ENCODE results near the gene ZFP90. TPM values are rescaled to one million over a fixed set of nuclear protein-coding genes. Genes with fewer than 3 reads are reported as not detected.

The ZFP90 gene
- total RNA-seq, 1 donor from 2014 or later: 24.0 TPM

- peaks cover 4% of the 10 kb centered on the region for H3K4me1 ChIP-seq (ENCODE audit: insufficient read depth, low read length)
- H2AFZ ChIP-seq (ENCODE audit: low read depth, low read length): no peak overlapping the region
- no peak for DNase-seq (ENCODE audit: low read depth)
- H3K36me3 Mint-ChIP-seq (ENCODE audit: low read depth, unreplicated experiment): no peaks in the 10 kb centered on the region
- no peaks in the 10 kb centered on the region for H3K9me3 ChIP-seq (ENCODE audit: insufficient read depth, low read depth, low read length)
- H3K4me3 ChIP-seq (ENCODE audit: insufficient read depth, low read depth, low read length): no peak overlapping the region
- no peak for FAIRE-seq
- H3K27ac Mint-ChIP-seq (ENCODE audit: unreplicated experiment): no peak overlapping the region
- H3K27me3 ChIP-seq (ENCODE audit: insufficient read depth, low read length): peaks cover 2% of the 10 kb centered on the region
- TF ChIP-seq CTCF (IDR thresholded peaks at IDR 0.05; ENCODE audit: insufficient read depth, low read depth, low read length) (no peak), EZH2 (IDR thresholded peaks at IDR 0.05; ENCODE audit: insufficient read depth, low read length) (no peak)
- peaks cover 8% of the 10 kb centered on the region for H3K4me1 Mint-ChIP-seq (ENCODE audit: low read depth, unreplicated experiment)
- no peaks in the 10 kb centered on the region for H3K79me2 ChIP-seq (ENCODE audit: insufficient read depth, low read length)
- no peak overlapping the region for H3K4me3 Mint-ChIP-seq (ENCODE audit: unreplicated experiment)
- H3K9ac ChIP-seq (ENCODE audit: low read length): no peak overlapping the region
- H4K20me1 ChIP-seq (ENCODE audit: insufficient read depth, low read length): no peaks in the 10 kb centered on the region
- H3K4me2 ChIP-seq (ENCODE audit: low read length): no peak overlapping the region
- H3K27me3 Mint-ChIP-seq (ENCODE audit: low read depth, unreplicated experiment): peaks cover 34% of the 10 kb centered on the region
- no peaks in the 10 kb centered on the region for H3K9me3 Mint-ChIP-seq (ENCODE audit: unreplicated experiment)
- no peaks in the 10 kb centered on the region for H3K36me3 ChIP-seq (ENCODE audit: insufficient read depth, low read length)
- no peak overlapping the region for H3K27ac ChIP-seq (ENCODE audit: low read depth, low read length)
These were observed 35.0 kb upstream of the ZFP90 start for GRCh38 chr16:68504066-68504465.

GRCh38 chr16:68506331-68507053 lies 32.6 kb upstream of the ZFP90 start:
- H3K36me3 Mint-ChIP-seq (ENCODE audit: low read depth, unreplicated experiment): no peaks in the 10 kb centered on the region
- DNase-seq (ENCODE audit: low read depth): no peak

More at GRCh38 chr16:68506331-68507053, 32.6 kb upstream of the ZFP90 start:
- no peaks in the 10 kb centered on the region for H3K9me3 ChIP-seq (ENCODE audit: insufficient read depth, low read depth, low read length)
- H3K4me1 ChIP-seq (ENCODE audit: insufficient read depth, low read length): peaks cover 4% of the 10 kb centered on the region
- FAIRE-seq: no peak
- H4K20me1 ChIP-seq (ENCODE audit: insufficient read depth, low read length): no peaks in the 10 kb centered on the region
- H3K4me3 ChIP-seq (ENCODE audit: insufficient read depth, low read depth, low read length): no peak overlapping the region
- Mint-ChIP-seq H3K27ac (ENCODE audit: unreplicated experiment) (no peak overlapping the region), H3K4me3 (ENCODE audit: unreplicated experiment) (no peak overlapping the region), H3K27me3 (ENCODE audit: low read depth, unreplicated experiment) (peaks cover 36% of the 10 kb centered on the region), H3K4me1 (ENCODE audit: low read depth, unreplicated experiment) (peaks cover 8% of the 10 kb centered on the region), H3K9me3 (ENCODE audit: unreplicated experiment) (no peaks in the 10 kb centered on the region)
- no peaks in the 10 kb centered on the region for H3K36me3 ChIP-seq (ENCODE audit: insufficient read depth, low read length)
- H3K27ac ChIP-seq (ENCODE audit: low read depth, low read length): no peak overlapping the region
- no peak overlapping the region for H3K4me2 ChIP-seq (ENCODE audit: low read length)
- no peak overlapping the region for H2AFZ ChIP-seq (ENCODE audit: low read depth, low read length)
- no peak overlapping the region for H3K9ac ChIP-seq (ENCODE audit: low read length)
- no peak for TF ChIP-seq CTCF (IDR thresholded peaks at IDR 0.05; ENCODE audit: insufficient read depth, low read depth, low read length)
- no peak for TF ChIP-seq EZH2 (IDR thresholded peaks at IDR 0.05; ENCODE audit: insufficient read depth, low read length)
- H3K27me3 ChIP-seq (ENCODE audit: insufficient read depth, low read length): peaks cover 2% of the 10 kb centered on the region
- no peaks in the 10 kb centered on the region for H3K79me2 ChIP-seq (ENCODE audit: insufficient read depth, low read length)
